CD4-positive, alpha-beta T cell treated with Interleukin-2 at 100 ng/mL for 4 hours (primary cell): ENCODE data around the gene IFNB1.

Experiments
- DNase-seq: peaks from one replicate; pipeline ENCODE4 v3.0.0-alpha.2; 2020; ENCODE audit warnings: low spot score

Gene IFNB1

GRCh38 chr9:21070171-21070571 lies 7.6 kb downstream of the IFNB1 start:
- no peak for DNase-seq

- peak; percentile 3 for DNase-seq
Observed at GRCh38 chr9:21060919-21061561, 16.7 kb downstream of the IFNB1 start.

GRCh38 chr9:21056931-21057330 lies 20.8 kb downstream of the IFNB1 start:
- no peak for DNase-seq

GRCh38 chr9:21053851-21054250 lies 23.9 kb downstream of the IFNB1 start:
- no peak for DNase-seq

GRCh38 chr9:21047281-21047691 lies 30.5 kb downstream of the IFNB1 start:
- no peak for DNase-seq

GRCh38 chr9:21043841-21044240 lies 33.9 kb downstream of the IFNB1 start:
- no peak for DNase-seq

- DNase-seq, result no peak
Observed at GRCh38 chr9:21042466-21042865, 35.3 kb downstream of the IFNB1 start.

- no peak for DNase-seq
Observed at GRCh38 chr9:21039302-21039701, 38.4 kb downstream of the IFNB1 start.

GRCh38 chr9:21037278-21037677 lies 40.5 kb downstream of the IFNB1 start:
- DNase-seq, result no peak

- DNase-seq, result no peak
Observed at GRCh38 chr9:21031808-21032183, 45.9 kb downstream of the IFNB1 start.

GRCh38 chr9:21031091-21031807 lies 46.5 kb downstream of the IFNB1 start, which contains the start of gene HACD4:
TSS of gene HACD4 (minus strand) at chr9:21031640. CDS start at chr9:21031590, 50 bp downstream.
- DNase-seq, result peak; percentile 67

GRCh38 chr9:21030389-21031035 lies 47.2 kb downstream of the IFNB1 start:
- DNase-seq, result peak; percentile 62

GRCh38 chr9:21029661-21030060 lies 48.1 kb downstream of the IFNB1 start:
- peak; percentile 11 for DNase-seq

GRCh38 chr9:21028466-21028865 lies 49.3 kb downstream of the IFNB1 start:
- DNase-seq, result peak; percentile 20

GRCh38 chr9:21027295-21027694 lies 50.4 kb downstream of the IFNB1 start:
- DNase-seq, result no peak
